GM23338 (cell line): Measurements from ENCODE around the gene CACNA1B. TPM values are rescaled to one million over a fixed set of nuclear protein-coding genes. Genes with fewer than 3 reads are reported as not detected.

Experiments used
- ATAC-seq: fragments of 200-7000 bp; cut with Tn5 transposase; 3 replicates; pipeline ENCODE4 v1.9.1; 2020
- DNase-seq: peaks from one replicate; pipeline ENCODE4 v3.0.0-alpha.2; 2015; ENCODE audit warnings: low spot score
- H2AFZ ChIP-seq: fragments of 200-600 bp; sonication (generic); 2 replicates; pipeline ENCODE4 v1.8.0; 2016; ENCODE audit warnings: antibody characterized with exemption, mild to moderate bottlenecking, moderate library complexity
- H3F3A ChIP-seq: fragments of 200-600 bp; sonication (generic); replicated peaks from 2 replicates; pipeline ENCODE4 v1.8.0; 2017; ENCODE audit warnings: antibody characterized with exemption, mixed run types, low read depth
- H3K27ac ChIP-seq: fragments of 200-600 bp; sonication (generic); 2 replicates; pipeline ENCODE4 v1.6.1; 2016; ENCODE audit warnings: low read depth
- H3K27me3 ChIP-seq: fragments of 200-600 bp; sonication (generic); 2 replicates; pipeline ENCODE4 v1.8.0; 2016; ENCODE audit warnings: mild to moderate bottlenecking, mixed run types, moderate library complexity; ENCODE audit not compliant: insufficient read depth
- H3K36me3 ChIP-seq: fragments of 200-600 bp; sonication (generic); 2 replicates; pipeline ENCODE4 v1.8.0; 2016; ENCODE audit warnings: mild to moderate bottlenecking; ENCODE audit not compliant: insufficient read depth
- H3K4me1 ChIP-seq: fragments of 200-600 bp; sonication (generic); 2 replicates; pipeline ENCODE4 v1.8.0; 2016; ENCODE audit warnings: mild to moderate bottlenecking, moderate library complexity; ENCODE audit not compliant: insufficient read depth
- H3K4me2 ChIP-seq: fragments of 200-600 bp; sonication (generic); 2 replicates; pipeline ENCODE4 v1.7.1; 2017; ENCODE audit warnings: mixed run types
- H3K4me3 ChIP-seq: fragments of 200-600 bp; sonication (generic); 2 replicates; pipeline ENCODE4 v1.6.1; 2016; ENCODE audit warnings: mixed run types
- H3K79me2 ChIP-seq: fragments of 200-600 bp; sonication (generic); replicated peaks from 2 replicates; pipeline ENCODE4 v1.8.0; 2017; ENCODE audit warnings: mild to moderate bottlenecking; ENCODE audit not compliant: insufficient read depth
- H3K9me2 ChIP-seq: fragments of 200-600 bp; sonication (generic); 2 replicates; pipeline ENCODE4 v1.8.0; 2017; ENCODE audit not compliant: insufficient read depth
- H4K20me1 ChIP-seq: fragments of 200-600 bp; sonication (generic); replicated peaks from 2 replicates; pipeline ENCODE4 v1.8.0; 2017; ENCODE audit warnings: mild to moderate bottlenecking; ENCODE audit not compliant: insufficient read depth
- H3K27ac Mint-ChIP-seq: 2 replicates; pipeline ENCODE4 v1.8.0; 2020; ENCODE audit warnings: inconsistent platforms, mild to moderate bottlenecking, moderate library complexity, mixed read lengths
- H3K27me3 Mint-ChIP-seq: 3 replicates; pipeline ENCODE4 v1.8.0; 2022; ENCODE audit warnings: low read depth, mild to moderate bottlenecking, moderate library complexity, mixed read lengths, inconsistent platforms; ENCODE audit not compliant: insufficient read depth, poor library complexity
- H3K36me3 Mint-ChIP-seq: 3 replicates; pipeline ENCODE4 v1.8.0; 2021; ENCODE audit warnings: low read depth, mild to moderate bottlenecking, inconsistent platforms, moderate library complexity, mixed read lengths
- H3K4me1 Mint-ChIP-seq: 3 replicates; pipeline ENCODE4 v1.8.0; 2020; ENCODE audit warnings: mild to moderate bottlenecking, inconsistent platforms, mixed read lengths
- H3K4me3 Mint-ChIP-seq: 3 replicates; pipeline ENCODE4 v1.8.0; 2021; ENCODE audit warnings: moderate library complexity, mild to moderate bottlenecking, inconsistent platforms, mixed read lengths
- H3K9me3 Mint-ChIP-seq: 3 replicates; pipeline ENCODE4 v1.8.0; 2020; ENCODE audit warnings: moderate library complexity, mild to moderate bottlenecking, inconsistent platforms, mixed read lengths
- CREB1 ChIP-seq: fragments of 250-450 bp; sonication (Bioruptor Pico); IDR thresholded peaks from 2 replicates; pipeline ENCODE4 v1.5.0; 2020; ENCODE audit warnings: low read depth, mild to moderate bottlenecking, moderate library complexity
- EZH2phosphoT487 ChIP-seq: fragments of 200-600 bp; sonication (generic); IDR thresholded peaks from one replicate; pipeline ENCODE4 v1.8.1; 2018; ENCODE audit warnings: antibody characterized with exemption; ENCODE audit not compliant: unreplicated experiment
- JUNB ChIP-seq: IDR thresholded peaks from one replicate; pipeline ENCODE4 v1.6.1; 2016; ENCODE audit warnings: antibody characterized with exemption; ENCODE audit not compliant: unreplicated experiment
- NANOG ChIP-seq: IDR thresholded peaks from 2 replicates; pipeline ENCODE4 v1.6.1; 2016; ENCODE audit warnings: antibody characterized with exemption, borderline replicate concordance
- POLR2AphosphoS5 ChIP-seq: IDR thresholded peaks from 2 replicates; pipeline ENCODE4 v1.6.1; 2016; ENCODE audit warnings: antibody characterized with exemption, low read depth
- STAT1 ChIP-seq: IDR thresholded peaks from one replicate; pipeline ENCODE4 v1.6.1; 2016; ENCODE audit warnings: antibody characterized with exemption; ENCODE audit not compliant: unreplicated experiment
- ZNF114 ChIP-seq: fragments of 250-450 bp; sonication (Bioruptor Pico); IDR thresholded peaks from 2 replicates; pipeline ENCODE4 v1.5.0; 2020; ENCODE audit warnings: mild to moderate bottlenecking, moderate library complexity
- polyA plus RNA-seq: library from polyadenylated mRNA; unstranded; fragments of >200 nt; fragmentation: Nextera tagmentation; extraction: Ambion mirVana; gene quantifications from 2 replicates; pipeline ENCODE4 v1.2.1, GENCODE V29; 2016
- total RNA-seq: library from RNA; depleted of rRNA; stranded (reverse); fragments of >200 nt; shearing (Covaris generic); gene quantifications from 2 replicates; pipeline ENCODE4 v1.2.3, GENCODE V29; 2014
- TF ChIP-seq, protein P1 (sequence below), 2 experiments: fragments of 200-600 bp in 1 of 2; sonication (generic) in 1 of 2; conservative IDR thresholded peaks; 2 replicates each; pipeline versions ENCODE4 v1.5.1 to v1.6.1; 2016 to 2017; ENCODE audit warnings: antibody characterized with exemption in 2 of 2, low read depth in 2 of 2, mild to moderate bottlenecking in 2 of 2, moderate library complexity in 1 of 2
- TF ChIP-seq, protein P2 (sequence below): IDR thresholded peaks from 2 replicates; pipeline ENCODE4 v1.6.1; 2016; ENCODE audit warnings: antibody characterized with exemption
- TF ChIP-seq, protein P3 (sequence below): IDR thresholded peaks from one replicate; pipeline ENCODE4 v1.6.1; 2018; ENCODE audit warnings: antibody characterized with exemption; ENCODE audit not compliant: unreplicated experiment
- TF ChIP-seq, protein P4 (sequence below): fragments of 250-450 bp; sonication (Bioruptor Pico); IDR thresholded peaks from 2 replicates; pipeline ENCODE4 v1.5.0; 2020; ENCODE audit warnings: mild to moderate bottlenecking, moderate library complexity

The CACNA1B gene
- total and polyA plus RNA-seq, 2 experiments from 2014 or later: 1.1 to 10.4 TPM

DNA sequence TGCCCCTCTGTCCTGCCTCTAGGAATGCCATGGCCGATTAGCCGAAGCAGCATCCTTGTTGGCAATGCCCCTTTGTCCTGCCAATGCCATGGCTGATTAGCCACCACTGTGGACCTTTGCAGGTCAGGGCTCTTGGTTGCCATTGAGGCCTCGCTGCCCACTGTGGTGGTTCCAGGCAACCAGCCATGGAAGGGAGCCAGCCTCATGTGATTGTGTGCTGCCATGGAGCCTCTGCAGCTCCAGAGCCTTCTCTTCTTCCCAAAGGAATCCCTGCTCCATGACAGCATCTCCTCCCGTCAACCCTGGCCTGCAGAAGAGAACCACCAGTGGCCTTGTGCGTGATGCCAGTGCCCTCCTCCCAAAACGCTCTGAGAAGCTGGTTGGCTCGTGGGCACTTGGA is 187.0 kb downstream of the CACNA1B start (continued):
- TF ChIP-seq, protein P1, sequence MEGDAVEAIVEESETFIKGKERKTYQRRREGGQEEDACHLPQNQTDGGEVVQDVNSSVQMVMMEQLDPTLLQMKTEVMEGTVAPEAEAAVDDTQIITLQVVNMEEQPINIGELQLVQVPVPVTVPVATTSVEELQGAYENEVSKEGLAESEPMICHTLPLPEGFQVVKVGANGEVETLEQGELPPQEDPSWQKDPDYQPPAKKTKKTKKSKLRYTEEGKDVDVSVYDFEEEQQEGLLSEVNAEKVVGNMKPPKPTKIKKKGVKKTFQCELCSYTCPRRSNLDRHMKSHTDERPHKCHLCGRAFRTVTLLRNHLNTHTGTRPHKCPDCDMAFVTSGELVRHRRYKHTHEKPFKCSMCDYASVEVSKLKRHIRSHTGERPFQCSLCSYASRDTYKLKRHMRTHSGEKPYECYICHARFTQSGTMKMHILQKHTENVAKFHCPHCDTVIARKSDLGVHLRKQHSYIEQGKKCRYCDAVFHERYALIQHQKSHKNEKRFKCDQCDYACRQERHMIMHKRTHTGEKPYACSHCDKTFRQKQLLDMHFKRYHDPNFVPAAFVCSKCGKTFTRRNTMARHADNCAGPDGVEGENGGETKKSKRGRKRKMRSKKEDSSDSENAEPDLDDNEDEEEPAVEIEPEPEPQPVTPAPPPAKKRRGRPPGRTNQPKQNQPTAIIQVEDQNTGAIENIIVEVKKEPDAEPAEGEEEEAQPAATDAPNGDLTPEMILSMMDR (conservative IDR thresholded peaks at IDR 0.05; ENCODE audit: low read depth in 2 of 2): no peak

DNA sequence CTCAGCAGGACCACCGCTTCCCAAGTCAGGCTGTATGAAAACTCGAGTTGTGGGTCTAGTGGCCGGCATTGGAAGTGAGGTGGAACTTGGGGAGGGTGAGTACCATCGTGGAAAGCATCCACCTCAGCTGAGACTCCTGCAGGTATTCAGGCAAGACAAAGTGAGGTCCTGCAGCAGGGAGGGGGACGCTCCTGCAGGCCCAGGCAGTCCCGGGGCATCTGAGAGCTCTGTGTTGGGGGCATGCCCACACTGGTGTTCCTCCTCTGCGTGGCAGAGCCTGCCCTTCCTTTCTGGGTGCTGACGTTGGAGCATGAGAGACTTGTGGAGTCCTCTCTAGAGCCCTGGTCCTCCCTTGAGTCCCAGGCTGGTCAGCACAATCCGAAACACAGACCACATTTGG is 187.7 kb downstream of the CACNA1B start:
- Histone ChIP-seq H2AFZ (no peak overlapping the region), H3K36me3 (no peaks in the 10 kb centered on the region), H3K9me2 (no peaks in the 10 kb centered on the region), H4K20me1 (no peaks in the 10 kb centered on the region), H3K27ac (no peak overlapping the region), H3K4me1 (peaks cover 23% of the 10 kb centered on the region), H3K79me2 (no peaks in the 10 kb centered on the region), H3K4me2 (no peak overlapping the region), H3K4me3 (no peak overlapping the region), H3F3A (no peaks in the 10 kb centered on the region), H3K27me3 (no peaks in the 10 kb centered on the region)
- H3K27me3 Mint-ChIP-seq: peaks cover 4% of the 10 kb centered on the region
- H3K4me1 Mint-ChIP-seq: peaks cover 32% of the 10 kb centered on the region
- DNase-seq (no peak), ATAC-seq (no peak)
- H3K36me3 Mint-ChIP-seq: peaks cover 33% of the 10 kb centered on the region
- H3K27ac Mint-ChIP-seq: no peak overlapping the region
- no peaks in the 10 kb centered on the region for H3K9me3 Mint-ChIP-seq
- H3K4me3 Mint-ChIP-seq: no peak overlapping the region
- TF ChIP-seq, protein P2, sequence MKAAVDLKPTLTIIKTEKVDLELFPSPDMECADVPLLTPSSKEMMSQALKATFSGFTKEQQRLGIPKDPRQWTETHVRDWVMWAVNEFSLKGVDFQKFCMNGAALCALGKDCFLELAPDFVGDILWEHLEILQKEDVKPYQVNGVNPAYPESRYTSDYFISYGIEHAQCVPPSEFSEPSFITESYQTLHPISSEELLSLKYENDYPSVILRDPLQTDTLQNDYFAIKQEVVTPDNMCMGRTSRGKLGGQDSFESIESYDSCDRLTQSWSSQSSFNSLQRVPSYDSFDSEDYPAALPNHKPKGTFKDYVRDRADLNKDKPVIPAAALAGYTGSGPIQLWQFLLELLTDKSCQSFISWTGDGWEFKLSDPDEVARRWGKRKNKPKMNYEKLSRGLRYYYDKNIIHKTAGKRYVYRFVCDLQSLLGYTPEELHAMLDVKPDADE: no peak
- TF ChIP-seq ZNF114 (CRISPR knock-in tag) (no peak), JUNB (no peak), POLR2AphosphoS5 (no peak), CREB1 (no peak), NANOG (no peak), STAT1 (no peak), EZH2phosphoT487 (no peak)
- TF ChIP-seq, protein P3, sequence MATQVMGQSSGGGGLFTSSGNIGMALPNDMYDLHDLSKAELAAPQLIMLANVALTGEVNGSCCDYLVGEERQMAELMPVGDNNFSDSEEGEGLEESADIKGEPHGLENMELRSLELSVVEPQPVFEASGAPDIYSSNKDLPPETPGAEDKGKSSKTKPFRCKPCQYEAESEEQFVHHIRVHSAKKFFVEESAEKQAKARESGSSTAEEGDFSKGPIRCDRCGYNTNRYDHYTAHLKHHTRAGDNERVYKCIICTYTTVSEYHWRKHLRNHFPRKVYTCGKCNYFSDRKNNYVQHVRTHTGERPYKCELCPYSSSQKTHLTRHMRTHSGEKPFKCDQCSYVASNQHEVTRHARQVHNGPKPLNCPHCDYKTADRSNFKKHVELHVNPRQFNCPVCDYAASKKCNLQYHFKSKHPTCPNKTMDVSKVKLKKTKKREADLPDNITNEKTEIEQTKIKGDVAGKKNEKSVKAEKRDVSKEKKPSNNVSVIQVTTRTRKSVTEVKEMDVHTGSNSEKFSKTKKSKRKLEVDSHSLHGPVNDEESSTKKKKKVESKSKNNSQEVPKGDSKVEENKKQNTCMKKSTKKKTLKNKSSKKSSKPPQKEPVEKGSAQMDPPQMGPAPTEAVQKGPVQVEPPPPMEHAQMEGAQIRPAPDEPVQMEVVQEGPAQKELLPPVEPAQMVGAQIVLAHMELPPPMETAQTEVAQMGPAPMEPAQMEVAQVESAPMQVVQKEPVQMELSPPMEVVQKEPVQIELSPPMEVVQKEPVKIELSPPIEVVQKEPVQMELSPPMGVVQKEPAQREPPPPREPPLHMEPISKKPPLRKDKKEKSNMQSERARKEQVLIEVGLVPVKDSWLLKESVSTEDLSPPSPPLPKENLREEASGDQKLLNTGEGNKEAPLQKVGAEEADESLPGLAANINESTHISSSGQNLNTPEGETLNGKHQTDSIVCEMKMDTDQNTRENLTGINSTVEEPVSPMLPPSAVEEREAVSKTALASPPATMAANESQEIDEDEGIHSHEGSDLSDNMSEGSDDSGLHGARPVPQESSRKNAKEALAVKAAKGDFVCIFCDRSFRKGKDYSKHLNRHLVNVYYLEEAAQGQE: no peak
- TF ChIP-seq, protein P4, sequence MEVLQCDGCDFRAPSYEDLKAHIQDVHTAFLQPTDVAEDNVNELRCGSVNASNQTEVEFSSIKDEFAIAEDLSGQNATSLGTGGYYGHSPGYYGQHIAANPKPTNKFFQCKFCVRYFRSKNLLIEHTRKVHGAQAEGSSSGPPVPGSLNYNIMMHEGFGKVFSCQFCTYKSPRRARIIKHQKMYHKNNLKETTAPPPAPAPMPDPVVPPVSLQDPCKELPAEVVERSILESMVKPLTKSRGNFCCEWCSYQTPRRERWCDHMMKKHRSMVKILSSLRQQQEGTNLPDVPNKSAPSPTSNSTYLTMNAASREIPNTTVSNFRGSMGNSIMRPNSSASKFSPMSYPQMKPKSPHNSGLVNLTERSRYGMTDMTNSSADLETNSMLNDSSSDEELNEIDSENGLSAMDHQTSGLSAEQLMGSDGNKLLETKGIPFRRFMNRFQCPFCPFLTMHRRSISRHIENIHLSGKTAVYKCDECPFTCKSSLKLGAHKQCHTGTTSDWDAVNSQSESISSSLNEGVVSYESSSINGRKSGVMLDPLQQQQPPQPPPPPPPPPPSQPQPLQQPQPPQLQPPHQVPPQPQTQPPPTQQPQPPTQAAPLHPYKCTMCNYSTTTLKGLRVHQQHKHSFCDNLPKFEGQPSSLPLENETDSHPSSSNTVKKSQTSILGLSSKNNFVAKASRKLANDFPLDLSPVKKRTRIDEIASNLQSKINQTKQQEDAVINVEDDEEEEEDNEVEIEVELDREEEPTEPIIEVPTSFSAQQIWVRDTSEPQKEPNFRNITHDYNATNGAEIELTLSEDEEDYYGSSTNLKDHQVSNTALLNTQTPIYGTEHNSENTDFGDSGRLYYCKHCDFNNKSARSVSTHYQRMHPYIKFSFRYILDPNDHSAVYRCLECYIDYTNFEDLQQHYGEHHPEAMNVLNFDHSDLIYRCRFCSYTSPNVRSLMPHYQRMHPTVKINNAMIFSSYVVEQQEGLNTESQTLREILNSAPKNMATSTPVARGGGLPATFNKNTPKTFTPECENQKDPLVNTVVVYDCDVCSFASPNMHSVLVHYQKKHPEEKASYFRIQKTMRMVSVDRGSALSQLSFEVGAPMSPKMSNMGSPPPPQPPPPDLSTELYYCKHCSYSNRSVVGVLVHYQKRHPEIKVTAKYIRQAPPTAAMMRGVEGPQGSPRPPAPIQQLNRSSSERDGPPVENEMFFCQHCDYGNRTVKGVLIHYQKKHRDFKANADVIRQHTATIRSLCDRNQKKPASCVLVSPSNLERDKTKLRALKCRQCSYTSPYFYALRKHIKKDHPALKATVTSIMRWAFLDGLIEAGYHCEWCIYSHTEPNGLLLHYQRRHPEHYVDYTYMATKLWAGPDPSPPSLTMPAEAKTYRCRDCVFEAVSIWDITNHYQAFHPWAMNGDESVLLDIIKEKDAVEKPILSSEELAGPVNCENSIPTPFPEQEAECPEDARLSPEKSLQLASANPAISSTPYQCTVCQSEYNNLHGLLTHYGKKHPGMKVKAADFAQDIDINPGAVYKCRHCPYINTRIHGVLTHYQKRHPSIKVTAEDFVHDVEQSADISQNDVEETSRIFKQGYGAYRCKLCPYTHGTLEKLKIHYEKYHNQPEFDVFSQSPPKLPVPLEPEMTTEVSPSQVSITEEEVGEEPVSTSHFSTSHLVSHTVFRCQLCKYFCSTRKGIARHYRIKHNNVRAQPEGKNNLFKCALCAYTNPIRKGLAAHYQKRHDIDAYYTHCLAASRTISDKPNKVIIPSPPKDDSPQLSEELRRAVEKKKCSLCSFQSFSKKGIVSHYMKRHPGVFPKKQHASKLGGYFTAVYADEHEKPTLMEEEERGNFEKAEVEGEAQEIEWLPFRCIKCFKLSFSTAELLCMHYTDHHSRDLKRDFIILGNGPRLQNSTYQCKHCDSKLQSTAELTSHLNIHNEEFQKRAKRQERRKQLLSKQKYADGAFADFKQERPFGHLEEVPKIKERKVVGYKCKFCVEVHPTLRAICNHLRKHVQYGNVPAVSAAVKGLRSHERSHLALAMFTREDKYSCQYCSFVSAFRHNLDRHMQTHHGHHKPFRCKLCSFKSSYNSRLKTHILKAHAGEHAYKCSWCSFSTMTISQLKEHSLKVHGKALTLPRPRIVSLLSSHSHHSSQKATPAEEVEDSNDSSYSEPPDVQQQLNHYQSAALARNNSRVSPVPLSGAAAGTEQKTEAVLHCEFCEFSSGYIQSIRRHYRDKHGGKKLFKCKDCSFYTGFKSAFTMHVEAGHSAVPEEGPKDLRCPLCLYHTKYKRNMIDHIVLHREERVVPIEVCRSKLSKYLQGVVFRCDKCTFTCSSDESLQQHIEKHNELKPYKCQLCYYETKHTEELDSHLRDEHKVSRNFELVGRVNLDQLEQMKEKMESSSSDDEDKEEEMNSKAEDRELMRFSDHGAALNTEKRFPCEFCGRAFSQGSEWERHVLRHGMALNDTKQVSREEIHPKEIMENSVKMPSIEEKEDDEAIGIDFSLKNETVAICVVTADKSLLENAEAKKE (CRISPR knock-in tag): no peak
- TF ChIP-seq, protein P1 (conservative IDR thresholded peaks at IDR 0.05; ENCODE audit: low read depth in 2 of 2): no peak
